ENCODE measurements around the gene PHF14.

DNA sequence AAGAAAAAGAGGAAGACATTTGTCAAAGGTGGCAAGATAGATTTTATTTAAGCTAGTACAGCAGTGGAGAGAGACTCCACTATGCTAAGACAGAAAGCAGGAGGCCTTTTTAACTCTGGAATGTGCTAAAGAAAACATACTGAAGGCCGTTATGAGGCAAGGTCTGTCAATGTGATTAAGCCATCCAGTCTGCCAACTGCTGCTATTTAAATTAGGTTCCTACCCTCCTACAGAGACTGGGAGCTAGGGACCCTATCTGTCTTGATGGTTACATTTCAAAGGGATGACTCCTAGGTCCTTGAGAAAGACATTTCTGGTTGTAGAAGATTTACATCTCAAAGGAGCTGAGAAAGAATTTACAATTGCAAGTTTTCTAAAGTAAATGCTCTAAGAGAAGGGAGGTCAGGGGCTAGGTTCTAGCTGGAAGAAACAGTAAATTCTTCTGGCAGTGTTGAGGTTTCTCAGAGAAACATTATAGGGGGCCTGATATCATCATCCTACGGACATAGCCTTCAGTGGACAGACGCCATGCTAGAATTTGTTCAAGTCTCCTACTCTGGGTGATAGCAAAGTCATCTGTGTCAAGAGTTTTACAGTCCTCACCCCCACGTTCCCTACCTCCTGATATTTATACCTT lies 211.6 kb downstream of the PHF14 start:
- TF ChIP-seq, protein P1, sequence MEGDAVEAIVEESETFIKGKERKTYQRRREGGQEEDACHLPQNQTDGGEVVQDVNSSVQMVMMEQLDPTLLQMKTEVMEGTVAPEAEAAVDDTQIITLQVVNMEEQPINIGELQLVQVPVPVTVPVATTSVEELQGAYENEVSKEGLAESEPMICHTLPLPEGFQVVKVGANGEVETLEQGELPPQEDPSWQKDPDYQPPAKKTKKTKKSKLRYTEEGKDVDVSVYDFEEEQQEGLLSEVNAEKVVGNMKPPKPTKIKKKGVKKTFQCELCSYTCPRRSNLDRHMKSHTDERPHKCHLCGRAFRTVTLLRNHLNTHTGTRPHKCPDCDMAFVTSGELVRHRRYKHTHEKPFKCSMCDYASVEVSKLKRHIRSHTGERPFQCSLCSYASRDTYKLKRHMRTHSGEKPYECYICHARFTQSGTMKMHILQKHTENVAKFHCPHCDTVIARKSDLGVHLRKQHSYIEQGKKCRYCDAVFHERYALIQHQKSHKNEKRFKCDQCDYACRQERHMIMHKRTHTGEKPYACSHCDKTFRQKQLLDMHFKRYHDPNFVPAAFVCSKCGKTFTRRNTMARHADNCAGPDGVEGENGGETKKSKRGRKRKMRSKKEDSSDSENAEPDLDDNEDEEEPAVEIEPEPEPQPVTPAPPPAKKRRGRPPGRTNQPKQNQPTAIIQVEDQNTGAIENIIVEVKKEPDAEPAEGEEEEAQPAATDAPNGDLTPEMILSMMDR (IDR thresholded peaks at IDR 0.05): no peak
- TF ChIP-seq EZH2 (IDR thresholded peaks at IDR 0.05; ENCODE audit: borderline replicate concordance, insufficient read depth, low read depth, low read length, poor library complexity, severe bottlenecking): no peak
